GM18519 (cell line): ENCODE results near the gene ZBTB11.
"Not testable (repeated sequence)": the region's sequence is repeated elsewhere in the genome, so short reads cannot be mapped to it uniquely, and the experiment has no call there.

Experiments used
- ATAC-seq: cut with Tn5 transposase; IDR thresholded peaks from one replicate; pipeline ENCODE4 v1.9.1; 2021; ENCODE audit warnings: mild to moderate bottlenecking, moderate library complexity; ENCODE audit not compliant: unreplicated experiment, low FRiP score

Gene ZBTB11

GRCh38 chr3:101646726-101647125 is 30.2 kb downstream of the ZBTB11 start:
- no peak for ATAC-seq

DNA sequence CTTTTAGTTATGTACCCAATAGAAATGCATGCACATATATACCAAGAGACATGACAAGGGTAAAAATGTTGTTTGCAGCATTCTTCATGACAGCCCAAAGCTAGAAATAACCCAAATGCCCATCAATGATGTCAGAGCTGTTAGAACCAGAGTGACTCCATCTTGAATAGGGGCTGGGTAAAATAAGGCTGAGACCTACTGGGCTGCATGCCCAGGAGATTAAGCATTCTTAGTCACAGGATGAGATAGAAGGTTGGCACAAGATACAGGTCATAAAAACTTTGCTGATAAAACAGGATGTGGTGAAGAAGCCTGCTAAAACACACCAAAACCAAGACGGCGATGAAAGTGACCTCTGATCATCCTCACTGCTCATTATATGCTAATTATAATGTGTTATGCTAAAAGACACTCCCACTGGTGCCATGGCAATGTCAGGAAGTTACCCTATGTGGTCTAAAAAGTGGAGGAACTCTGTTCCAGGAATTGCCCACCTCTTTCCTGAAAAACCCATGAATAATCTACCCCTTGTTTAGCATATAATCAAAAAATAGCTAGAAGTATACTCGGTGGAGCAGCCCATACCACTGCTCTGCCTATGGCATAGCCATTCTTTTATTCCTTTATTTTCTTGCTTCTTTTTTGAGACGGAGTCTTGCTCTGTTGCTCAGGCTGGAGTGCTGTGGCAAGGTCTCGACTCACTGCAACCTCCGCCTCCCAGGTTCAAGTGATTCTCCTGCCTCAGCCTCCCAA is 32.9 kb downstream of the ZBTB11 start:
- ATAC-seq, result no peak

DNA sequence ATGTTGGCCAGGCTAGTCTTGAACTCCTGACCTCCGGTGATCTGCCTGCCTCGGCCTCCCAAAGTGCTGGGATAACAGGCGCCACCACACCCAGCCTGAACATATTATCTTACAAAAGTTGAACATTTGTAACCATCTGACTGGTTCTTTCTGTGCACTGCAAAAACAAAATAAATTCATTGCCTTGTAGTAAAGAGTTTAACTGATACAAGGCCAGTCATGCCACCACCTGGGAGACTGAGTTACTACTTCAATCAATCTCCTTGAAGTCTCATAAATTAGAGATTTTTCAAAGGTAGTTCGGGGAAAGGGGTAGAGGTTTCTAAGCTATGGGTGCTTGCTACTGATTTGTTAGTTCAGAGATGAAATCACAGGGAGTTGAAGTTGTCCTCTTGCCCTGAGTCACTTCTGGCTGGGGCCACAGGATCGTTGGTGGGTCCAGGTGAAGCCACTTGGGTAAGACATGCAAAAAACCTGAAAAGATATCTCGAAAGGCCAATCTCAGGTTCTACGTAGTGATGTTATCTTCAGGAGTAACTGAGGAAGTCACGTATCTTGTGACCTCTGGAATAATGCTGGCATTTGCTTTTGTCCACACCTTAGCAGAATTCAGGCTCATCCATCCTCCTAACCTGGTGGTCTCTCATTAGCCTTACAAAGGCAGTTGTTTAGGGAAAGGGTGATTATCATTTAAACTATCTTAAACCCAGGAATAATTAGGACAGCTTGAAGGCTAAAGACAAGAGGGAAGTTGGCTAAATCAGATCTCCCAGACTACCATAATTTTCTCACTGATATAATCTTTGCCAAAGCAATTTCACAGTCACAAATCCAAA is 33.7 kb downstream of the ZBTB11 start:
- ATAC-seq, result no peak

DNA sequence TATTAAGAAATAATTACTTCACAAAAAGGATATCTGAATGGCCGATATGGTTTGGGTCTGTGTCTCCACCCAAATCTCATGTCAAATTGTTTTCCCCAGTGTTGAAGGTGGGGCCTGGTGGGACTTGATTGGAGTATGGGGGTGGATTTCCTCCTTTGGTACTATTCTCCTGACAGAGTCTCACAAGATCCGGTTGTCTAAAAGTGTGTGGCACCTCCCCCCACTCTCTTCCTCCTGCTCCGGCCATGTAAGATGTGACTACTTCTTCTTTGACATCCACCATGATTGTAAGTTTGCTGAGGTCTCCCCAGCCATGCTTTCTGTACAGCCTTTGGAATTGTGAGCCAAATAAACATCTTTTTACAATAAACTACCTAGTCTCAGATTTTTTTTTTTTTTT is 34.5 kb downstream of the ZBTB11 start:
- no peak for ATAC-seq

GRCh38 chr3:101641397-101642115 is 35.4 kb downstream of the ZBTB11 start:
- not testable (repeated sequence) for ATAC-seq

DNA sequence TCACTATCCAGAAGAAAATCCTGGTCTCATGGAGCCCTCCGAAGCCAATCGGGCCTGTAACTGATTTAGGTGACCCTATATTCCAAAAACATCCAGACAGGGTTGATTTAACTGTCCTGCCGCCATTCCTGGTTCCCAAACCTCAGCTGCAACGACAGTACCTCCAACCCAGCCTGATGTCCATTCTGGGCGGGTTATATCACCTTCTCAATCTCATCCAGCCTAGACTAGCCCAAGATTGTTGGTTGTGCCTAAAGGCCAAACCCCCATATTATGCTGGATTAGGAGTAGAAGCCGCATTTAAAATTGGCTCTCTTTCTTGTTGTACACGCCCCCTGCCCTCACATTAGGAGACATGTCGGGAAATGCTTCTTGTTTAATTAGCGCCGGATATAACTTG is 36.7 kb downstream of the ZBTB11 start:
- ATAC-seq, result no peak

GRCh38 chr3:101639280-101639963 is 37.5 kb downstream of the ZBTB11 start:
- ATAC-seq, result no peak

DNA sequence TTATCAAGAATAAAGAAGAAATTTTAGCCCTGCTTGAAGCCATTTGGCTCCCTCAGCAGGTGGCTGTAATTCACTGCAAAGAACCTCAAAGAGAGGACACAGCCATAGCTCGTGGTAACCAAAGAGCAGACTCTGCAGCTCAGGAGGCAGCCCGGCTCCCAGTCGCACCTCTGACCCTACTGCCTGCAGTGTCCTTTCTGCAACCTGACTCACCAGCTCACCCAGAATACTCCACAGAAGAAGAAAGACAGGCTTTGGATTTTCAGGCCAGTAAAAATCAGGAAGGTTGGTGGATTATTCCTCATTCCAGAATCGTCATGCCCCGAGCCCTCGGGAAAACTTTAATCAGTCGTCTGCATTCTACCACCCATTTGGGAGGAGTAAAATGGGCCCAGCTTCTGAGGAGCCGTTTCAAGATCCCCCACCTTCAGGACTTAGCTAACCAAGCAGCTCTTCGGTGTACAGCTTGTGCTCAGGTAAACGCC is 38.6 kb downstream of the ZBTB11 start:
- no peak for ATAC-seq

DNA sequence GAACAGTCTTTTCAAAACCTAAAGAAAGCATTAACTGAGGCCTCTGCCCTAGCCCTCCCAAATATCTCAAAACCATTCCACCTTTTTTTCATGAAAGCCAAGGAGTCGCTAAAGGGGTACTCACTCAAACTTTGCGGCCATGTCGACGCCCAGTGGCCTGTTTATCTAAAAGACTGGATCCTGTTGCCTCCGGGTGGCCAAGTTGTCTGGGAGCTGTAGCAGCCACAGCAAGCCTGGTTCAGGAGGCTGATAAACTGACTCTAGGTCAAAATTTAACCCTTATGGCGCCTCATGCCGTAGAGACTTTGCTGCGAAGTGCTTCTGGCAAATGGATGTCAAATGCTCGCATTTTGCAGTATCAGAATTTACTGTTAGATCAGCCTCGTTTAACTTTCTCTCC is 39.5 kb downstream of the ZBTB11 start:
- ATAC-seq, result no peak

DNA sequence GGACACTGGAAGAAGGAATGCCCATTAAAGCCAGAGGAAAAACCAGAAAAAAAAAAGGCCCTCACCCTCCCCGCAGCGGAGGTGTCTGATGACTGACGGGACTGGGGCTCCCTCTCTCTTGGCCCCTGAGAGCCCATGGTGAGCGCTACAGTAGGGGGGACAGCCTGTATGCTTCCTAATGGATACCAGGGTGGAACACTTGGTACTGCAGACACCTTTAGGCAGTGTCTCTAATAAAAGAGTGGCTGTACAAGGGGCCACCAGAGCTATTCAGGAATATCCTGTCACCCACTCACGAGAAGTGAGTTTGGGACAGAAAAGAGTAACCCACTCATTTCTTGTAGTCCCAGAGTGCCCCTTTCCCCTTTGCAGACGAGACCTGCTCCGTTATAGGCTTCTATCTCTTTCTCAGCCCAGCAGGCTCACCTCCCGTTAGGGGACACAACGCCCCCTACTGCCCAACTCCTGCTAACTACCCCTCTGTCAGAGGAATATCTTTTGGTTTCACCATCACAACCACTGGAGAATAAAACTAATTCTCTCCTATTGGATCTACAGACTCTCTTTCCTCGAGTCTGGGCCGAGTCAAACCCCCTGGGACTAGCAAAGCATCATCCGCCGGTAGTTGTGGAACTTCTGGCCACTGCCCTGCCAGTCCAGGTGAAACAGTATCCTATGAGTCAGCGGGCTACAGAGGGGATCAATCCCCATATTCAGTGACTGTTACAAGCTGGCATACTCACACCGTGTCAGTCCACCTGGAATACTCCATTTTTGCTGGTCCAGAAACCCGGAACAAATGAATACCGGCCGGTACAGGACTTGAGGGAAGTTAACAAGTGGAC is 40.8 kb downstream of the ZBTB11 start:
- ATAC-seq, result no peak

DNA sequence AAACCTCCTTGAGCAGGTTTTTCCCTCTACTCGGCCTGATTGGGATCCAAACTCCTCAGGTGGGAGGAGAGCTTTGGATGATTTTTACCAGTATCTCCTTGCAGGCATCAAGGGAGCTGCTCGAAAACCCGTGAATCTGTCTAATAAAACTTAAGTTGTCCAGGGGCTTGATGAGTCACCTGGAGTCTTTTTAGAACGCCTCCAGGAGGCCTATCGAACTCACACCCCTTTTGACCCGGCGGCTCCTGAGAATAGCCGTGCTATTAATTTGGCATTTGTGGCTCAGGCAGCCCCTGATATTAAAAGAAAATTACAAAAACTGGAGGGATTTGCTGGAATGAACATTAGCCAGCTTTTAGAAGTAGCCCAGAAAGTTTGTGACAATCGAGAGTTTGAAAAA is 41.6 kb downstream of the ZBTB11 start:
- ATAC-seq, result no peak

DNA sequence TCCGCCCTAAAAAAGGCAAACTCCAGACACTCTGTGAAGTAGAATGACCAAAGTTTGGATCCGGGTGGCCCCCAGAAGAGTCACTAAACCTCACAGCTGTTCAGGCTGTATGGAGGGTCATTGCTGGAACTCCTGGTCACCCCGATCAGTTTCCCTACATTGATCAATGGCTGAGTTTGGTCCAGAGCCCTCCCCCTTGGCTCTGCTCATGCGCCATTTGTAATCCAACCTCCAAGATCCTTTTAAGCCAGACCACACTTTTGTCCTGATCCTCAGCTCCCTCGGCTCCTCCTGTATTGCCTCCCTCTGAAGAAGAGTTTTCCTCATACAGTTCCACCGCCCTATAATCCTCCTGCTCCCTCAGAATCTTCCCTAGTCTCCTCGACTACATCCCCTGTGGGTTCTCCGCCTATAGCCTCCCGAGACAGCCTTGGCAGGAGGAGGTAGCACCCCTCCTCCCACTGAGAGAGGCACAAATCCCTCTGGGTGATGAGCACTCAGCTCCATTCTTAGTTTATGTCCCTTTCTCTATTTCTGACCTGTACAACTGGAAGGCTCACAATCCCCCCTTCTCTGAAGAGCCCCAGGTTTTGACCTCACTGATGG is 42.2 kb downstream of the ZBTB11 start:
- ATAC-seq, result no peak

- no peak for ATAC-seq
These were observed 43.7 kb downstream of the ZBTB11 start for GRCh38 chr3:101633186-101633585.

DNA sequence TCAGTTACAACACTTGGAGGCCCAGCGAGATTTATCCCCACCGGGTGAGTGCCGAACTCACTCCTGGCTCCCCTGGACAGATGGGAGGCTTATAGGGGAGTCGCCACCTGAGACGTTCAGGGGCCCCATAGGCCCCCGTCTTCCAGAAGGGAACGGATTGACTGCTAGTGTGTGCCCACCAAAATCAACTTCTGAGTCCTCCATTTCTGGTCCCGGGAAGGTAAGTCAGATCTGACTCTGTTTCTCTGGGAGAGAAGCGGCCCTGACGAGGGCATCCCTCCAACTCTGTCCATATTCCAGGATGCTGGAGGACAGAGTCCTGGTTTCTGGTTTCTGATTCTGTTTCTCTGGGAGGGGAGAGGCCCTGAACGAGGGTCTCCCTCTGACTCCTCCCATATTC is 44.3 kb downstream of the ZBTB11 start:
- ATAC-seq, result no peak

- not testable (repeated sequence) for ATAC-seq
These were observed 45.0 kb downstream of the ZBTB11 start for GRCh38 chr3:101631959-101632358.

DNA sequence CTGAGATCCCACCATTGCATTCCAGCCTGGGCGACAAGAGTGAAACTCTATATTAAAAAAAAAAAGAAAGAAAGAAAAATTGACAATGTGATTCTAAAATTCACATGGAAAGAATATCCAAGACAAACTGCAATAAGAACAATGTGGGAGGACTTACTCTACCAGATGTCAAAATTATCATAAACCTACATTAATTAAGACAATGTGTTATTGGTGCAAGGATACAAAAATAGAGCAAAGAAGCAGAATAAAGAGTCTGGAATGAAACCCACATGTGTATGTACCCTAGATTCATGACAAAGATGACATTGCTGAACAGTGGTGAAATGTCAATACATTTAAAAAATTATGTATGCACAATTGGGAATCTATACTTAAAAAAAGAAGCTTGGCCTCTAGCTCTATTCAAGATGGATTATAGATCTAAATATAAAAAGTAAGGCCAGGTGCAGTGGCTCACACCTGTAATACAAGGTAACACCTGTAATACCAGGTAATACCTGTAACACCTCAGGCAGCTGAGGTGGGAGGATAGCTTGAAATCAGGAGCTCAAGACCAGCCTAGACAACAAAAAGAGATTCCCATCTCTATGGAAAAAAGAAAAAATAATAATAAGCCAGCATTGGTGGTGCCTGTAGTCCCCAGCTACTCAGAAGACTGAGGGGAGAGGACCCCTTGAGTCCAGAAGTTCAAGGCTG is 45.7 kb downstream of the ZBTB11 start:
- ATAC-seq, result no peak

GRCh38 chr3:101629219-101629618 is 47.7 kb downstream of the ZBTB11 start:
- ATAC-seq, result no peak

DNA sequence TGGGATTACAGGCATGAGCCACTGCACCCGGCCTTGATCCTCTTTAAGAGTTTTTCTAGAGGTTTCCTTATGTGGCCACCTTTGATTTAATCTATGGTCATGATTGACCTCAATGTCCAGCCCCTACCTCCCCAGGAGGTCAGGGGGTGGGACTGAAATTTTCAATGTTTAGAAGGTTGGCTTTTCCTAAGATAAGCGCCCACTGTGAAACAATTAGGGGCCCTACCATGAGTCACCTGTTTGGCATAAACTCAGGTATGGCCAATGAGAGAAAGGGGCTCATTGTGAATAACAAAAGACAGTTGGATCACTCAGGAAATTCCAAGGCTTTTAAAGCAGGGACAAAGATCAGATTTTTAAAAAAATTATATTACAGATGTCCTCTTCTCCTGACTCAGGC is 51.1 kb downstream of the ZBTB11 start:
- ATAC-seq, result no peak

GRCh38 chr3:101624857-101625256 is 52.1 kb downstream of the ZBTB11 start:
- ATAC-seq, result no peak
